ENCODE results near the gene EYS.

- TF ChIP-seq CTCF (IDR thresholded peaks at IDR 0.05) (no peak), POLR2A (IDR thresholded peaks at IDR 0.05) (no peak), POLR2AphosphoS5 (IDR thresholded peaks at IDR 0.05) (no peak)
Measured at GRCh38 chr6:64288351-64288750, 1418.7 kb downstream of the EYS start.

All from breast epithelium (tissue), 3 donors.